NCI-H128 (cell line): Measurements from ENCODE around the gene ALDH18A1.
"Not testable (repeated sequence)": the region's sequence is repeated elsewhere in the genome, so short reads cannot be mapped to it uniquely, and the experiment has no call there.

Experiments used
- DNase-seq: peaks from one replicate; lab custom pipeline; 2025; ENCODE audit not compliant: unreplicated experiment; lab: John Stamatoyannopoulos, UW

Gene ALDH18A1

GRCh38 chr10:95651346-95652060 is 5.0 kb downstream of the ALDH18A1 start:
- DNase-seq: no peak

- no peak for DNase-seq
These were observed 6.3 kb downstream of the ALDH18A1 start for GRCh38 chr10:95650232-95650631.

- DNase-seq: no peak
These were observed 8.4 kb downstream of the ALDH18A1 start for GRCh38 chr10:95648138-95648537.

GRCh38 chr10:95646160-95646559 is 10.4 kb downstream of the ALDH18A1 start:
- no peak for DNase-seq

- DNase-seq: no peak
These were observed 11.6 kb downstream of the ALDH18A1 start for GRCh38 chr10:95644901-95645300.

GRCh38 chr10:95640891-95641315 is 15.6 kb downstream of the ALDH18A1 start:
- no peak for DNase-seq

- DNase-seq: no peak
These were observed 18.6 kb downstream of the ALDH18A1 start for GRCh38 chr10:95637911-95638310.

GRCh38 chr10:95637140-95637539 is 19.4 kb downstream of the ALDH18A1 start:
- no peak for DNase-seq

- no peak for DNase-seq
These were observed 21.2 kb downstream of the ALDH18A1 start for GRCh38 chr10:95635319-95635733.

- DNase-seq: no peak
These were observed 27.7 kb downstream of the ALDH18A1 start for GRCh38 chr10:95628786-95629185.

- DNase-seq: no peak
These were observed 30.0 kb downstream of the ALDH18A1 start for GRCh38 chr10:95626500-95626899.

- not testable (repeated sequence) for DNase-seq
These were observed 36.1 kb downstream of the ALDH18A1 start for GRCh38 chr10:95620415-95620814.

GRCh38 chr10:95618101-95618500 is 38.4 kb downstream of the ALDH18A1 start:
- DNase-seq: no peak

- DNase-seq: no peak
These were observed 40.1 kb downstream of the ALDH18A1 start for GRCh38 chr10:95616446-95616845.

- DNase-seq: no peak
These were observed 43.2 kb downstream of the ALDH18A1 start for GRCh38 chr10:95613330-95613729.

GRCh38 chr10:95610727-95611126 is 45.8 kb downstream of the ALDH18A1 start:
- DNase-seq: no peak

- no peak for DNase-seq
These were observed 49.6 kb downstream of the ALDH18A1 start for GRCh38 chr10:95606922-95607321.

- DNase-seq: no peak
These were observed 51.3 kb downstream of the ALDH18A1 start for GRCh38 chr10:95605163-95605562.

GRCh38 chr10:95604630-95605029 is 51.9 kb downstream of the ALDH18A1 start:
- DNase-seq: no peak

GRCh38 chr10:95602382-95602781 is 54.1 kb downstream of the ALDH18A1 start:
- no peak for DNase-seq

GRCh38 chr10:95601116-95601719 is 55.3 kb downstream of the ALDH18A1 start:
- peak; percentile 16 for DNase-seq

GRCh38 chr10:95600158-95600557 is 56.4 kb downstream of the ALDH18A1 start:
- DNase-seq: no peak

GRCh38 chr10:95597788-95598187 is 58.7 kb downstream of the ALDH18A1 start:
- DNase-seq: no peak
